Stimulated activated CD4-positive, alpha-beta T cell treated with anti-CD3 and anti-CD28 coated beads, TNF-alpha, amount 100 ng/mL, for 48 hours (primary cell): Measurements from ENCODE around the gene KATNAL1.

Experiments
- DNase-seq, 3 donors: peaks; one replicate each; pipeline ENCODE4 v3.0.0-alpha.2; 2020; ENCODE audit warnings: low read depth in 3 of 3

Gene KATNAL1

GRCh38 chr13:30307194-30307970, at the start of gene KATNAL1:
Gene KATNAL1, minus strand, starts transcription at chr13:30307551. Its CDS starts 23,774 bp downstream, at chr13:30283777.
- DNase-seq: peak; percentile 31 to 57 (median 36)

GRCh38 chr13:30355839-30356238, 48.5 kb upstream of the KATNAL1 start:
- no peak for DNase-seq

- DNase-seq: no peak
These were observed 48.0 kb upstream of the KATNAL1 start for GRCh38 chr13:30355384-30355699.

- no peak for DNase-seq
These were observed 47.4 kb upstream of the KATNAL1 start for GRCh38 chr13:30354493-30355383.

GRCh38 chr13:30353471-30354215, 46.3 kb upstream of the KATNAL1 start:
- no peak for DNase-seq

- DNase-seq: no peak
These were observed 45.7 kb upstream of the KATNAL1 start for GRCh38 chr13:30353060-30353459.

GRCh38 chr13:30352121-30352520, 44.8 kb upstream of the KATNAL1 start:
- DNase-seq: no peak

- no peak for DNase-seq
These were observed 39.4 kb upstream of the KATNAL1 start for GRCh38 chr13:30346789-30347167.

GRCh38 chr13:30346153-30346788, 38.9 kb upstream of the KATNAL1 start:
- DNase-seq: peak in 1 of 3 donors; percentile 36

- DNase-seq: no peak
These were observed 38.2 kb upstream of the KATNAL1 start for GRCh38 chr13:30345426-30346100.

GRCh38 chr13:30341815-30342570, 34.6 kb upstream of the KATNAL1 start:
- no peak for DNase-seq

GRCh38 chr13:30340331-30341250, 33.2 kb upstream of the KATNAL1 start:
- no peak for DNase-seq

- no peak for DNase-seq
These were observed 32.5 kb upstream of the KATNAL1 start for GRCh38 chr13:30339738-30340330.

GRCh38 chr13:30338952-30339351, 31.6 kb upstream of the KATNAL1 start:
- no peak for DNase-seq

GRCh38 chr13:30338331-30338851, 31.0 kb upstream of the KATNAL1 start:
- no peak for DNase-seq

GRCh38 chr13:30337061-30337610, 29.8 kb upstream of the KATNAL1 start:
- DNase-seq: no peak

- DNase-seq: peak in 1 of 3 donors; percentile 10
These were observed 27.5 kb upstream of the KATNAL1 start for GRCh38 chr13:30334663-30335386.

- DNase-seq: no peak
These were observed 26.3 kb upstream of the KATNAL1 start for GRCh38 chr13:30333616-30334015.
